MM.1S (cell line): ENCODE data around the gene PPARGC1A.

ENCODE experiments used
- DNase-seq: peaks from one replicate; pipeline ENCODE4 v3.0.0-alpha.2; 2015
- H2AFZ ChIP-seq: fragments of 300-600 bp; sonication (generic); 2 replicates; pipeline ENCODE4 v1.6.0; 2016; ENCODE audit warnings: antibody characterized with exemption, low read length
- H3F3A ChIP-seq: fragments of 300-600 bp; sonication (generic); 2 replicates; pipeline ENCODE4 v1.6.1; 2016; ENCODE audit warnings: mild to moderate bottlenecking, antibody characterized with exemption, low read length, moderate library complexity, mixed read lengths; ENCODE audit not compliant: insufficient read depth
- H3K27ac ChIP-seq: fragments of 300-600 bp; sonication (generic); 2 replicates; pipeline ENCODE4 v1.5.1; 2016; ENCODE audit warnings: mild to moderate bottlenecking, low read length
- H3K27me3 ChIP-seq: fragments of 300-600 bp; sonication (generic); replicated peaks from 2 replicates; pipeline ENCODE4 v1.6.0; 2016; ENCODE audit warnings: low read length; ENCODE audit not compliant: insufficient read depth
- H3K36me3 ChIP-seq: fragments of 300-600 bp; sonication (generic); replicated peaks from 2 replicates; pipeline ENCODE4 v1.6.1; 2016; ENCODE audit warnings: mild to moderate bottlenecking, low read length, mixed read lengths; ENCODE audit not compliant: insufficient read depth
- H3K4me1 ChIP-seq: fragments of 300-600 bp; sonication (generic); 2 replicates; pipeline ENCODE4 v1.6.1; 2016; ENCODE audit warnings: low read length, mixed read lengths
- H3K4me2 ChIP-seq: fragments of 300-600 bp; sonication (generic); 2 replicates; pipeline ENCODE4 v1.6.0; 2016; ENCODE audit warnings: low read depth, low read length
- H3K4me3 ChIP-seq: fragments of 300-600 bp; sonication (generic); 2 replicates; pipeline ENCODE4 v1.5.1; 2016; ENCODE audit warnings: low read length, mixed read lengths
- H3K79me2 ChIP-seq: fragments of 300-600 bp; sonication (generic); 2 replicates; pipeline ENCODE4 v1.6.1; 2016; ENCODE audit warnings: mixed run types, low read length, mixed read lengths
- H3K9ac ChIP-seq: fragments of 300-600 bp; sonication (generic); 2 replicates; pipeline ENCODE4 v1.6.1; 2016; ENCODE audit warnings: low read length, mixed read lengths
- H3K9me2 ChIP-seq: fragments of 300-600 bp; sonication (generic); replicated peaks from 2 replicates; pipeline ENCODE4 v1.6.1; 2016; ENCODE audit warnings: mild to moderate bottlenecking, low read length, mixed read lengths; ENCODE audit not compliant: insufficient read depth
- H3K9me3 ChIP-seq: fragments of 300-600 bp; sonication (generic); replicated peaks from 2 replicates; pipeline ENCODE4 v1.6.1; 2016; ENCODE audit warnings: mild to moderate bottlenecking, low read length, mixed read lengths; ENCODE audit not compliant: insufficient read depth
- H4K20me1 ChIP-seq: fragments of 300-600 bp; sonication (generic); 2 replicates; pipeline ENCODE4 v1.6.1; 2016; ENCODE audit warnings: mild to moderate bottlenecking, low read length, moderate library complexity, mixed read lengths; ENCODE audit not compliant: insufficient read depth
- CTCF ChIP-seq: fragments of 300-600 bp; sonication (generic); IDR thresholded peaks from 2 replicates; pipeline ENCODE4 v1.5.1; 2016; ENCODE audit warnings: antibody characterized with exemption, low read length, mixed read lengths
- EZH2 ChIP-seq: fragments of 300-600 bp; sonication (generic); optimal IDR thresholded peaks from 2 replicates; pipeline ENCODE3; 2017; ENCODE audit warnings: low read depth, mild to moderate bottlenecking, antibody characterized with exemption, low read length, mixed read lengths
- EZH2phosphoT487 ChIP-seq: fragments of 300-600 bp; sonication (generic); IDR thresholded peaks from 2 replicates; pipeline ENCODE4 v1.6.1; 2018; ENCODE audit warnings: antibody characterized with exemption, low read length

The PPARGC1A gene

GRCh38 chr4:23889391-23889790 lies 456 bp downstream of the PPARGC1A start:
- Histone ChIP-seq H3K9ac (peak overlapping the region; percentile 54), H3K4me3 (peak overlapping the region; percentile 89), H3K27ac (peak overlapping the region; percentile 51; the same call in 1 of the 2 replicates), H3F3A (0 out of 2 replicates have a peak, but pooled peaks cover 3% of the 10 kb centered on the region), H3K4me1 (peaks cover 15% of the 10 kb centered on the region; the same call in 1 of the 2 replicates), H3K27me3 (no peaks in the 10 kb centered on the region), H3K79me2 (peaks cover 49% of the 10 kb centered on the region), H3K9me3 (no peaks in the 10 kb centered on the region), H3K9me2 (no peaks in the 10 kb centered on the region), H4K20me1 (no peaks in the 10 kb centered on the region), H3K36me3 (no peaks in the 10 kb centered on the region), H2AFZ (peak overlapping the region; percentile 73), H3K4me2 (peak overlapping the region; percentile 78)
- DNase-seq: no peak
- TF ChIP-seq EZH2phosphoT487: no peak
- TF ChIP-seq EZH2: no peak
- no peak for TF ChIP-seq CTCF

GRCh38 chr4:23888421-23889319 lies 1.2 kb downstream of the PPARGC1A start:
- no peaks in the 10 kb centered on the region for H3K9me3 ChIP-seq
- peak; percentile 21 for DNase-seq
- H3K9ac ChIP-seq: peak overlapping the region; percentile 54; the same call in 1 of the 2 replicates
- peak overlapping the region; percentile 78 for H3K4me2 ChIP-seq
- peak overlapping the region; percentile 51; the same call in 1 of the 2 replicates for H3K27ac ChIP-seq
- no peaks in the 10 kb centered on the region for H4K20me1 ChIP-seq
- H3K79me2 ChIP-seq: peaks cover 49% of the 10 kb centered on the region
- H3K4me3 ChIP-seq: peak overlapping the region; percentile 89
- peak overlapping the region; percentile 73 for H2AFZ ChIP-seq
- peaks cover 15% of the 10 kb centered on the region; the same call in 1 of the 2 replicates for H3K4me1 ChIP-seq
- no peaks in the 10 kb centered on the region for H3K9me2 ChIP-seq
- no peak for TF ChIP-seq EZH2phosphoT487
- no peak for TF ChIP-seq EZH2
- no peak for TF ChIP-seq CTCF
- no peaks in the 10 kb centered on the region for H3K36me3 ChIP-seq
- H3K27me3 ChIP-seq: no peaks in the 10 kb centered on the region
- H3F3A ChIP-seq: 0 out of 2 replicates have a peak, but pooled peaks cover 3% of the 10 kb centered on the region

- peak overlapping the region; percentile 78 for H3K4me2 ChIP-seq
- peaks cover 15% of the 10 kb centered on the region; the same call in 1 of the 2 replicates for H3K4me1 ChIP-seq
- TF ChIP-seq CTCF (no peak), EZH2 (no peak), EZH2phosphoT487 (no peak)
- H4K20me1 ChIP-seq: no peaks in the 10 kb centered on the region
- no peaks in the 10 kb centered on the region for H3K36me3 ChIP-seq
- H3K9me2 ChIP-seq: no peaks in the 10 kb centered on the region
- DNase-seq: no peak
- H3K79me2 ChIP-seq: peaks cover 49% of the 10 kb centered on the region
- H3K27ac ChIP-seq: no peak overlapping the region
- H3K9ac ChIP-seq: 0 out of 2 replicates have a peak overlapping the region, but pooled peaks have one; percentile 54
- H3K9me3 ChIP-seq: no peaks in the 10 kb centered on the region
- H3F3A ChIP-seq: 0 out of 2 replicates have a peak, but pooled peaks cover 3% of the 10 kb centered on the region
- H3K27me3 ChIP-seq: no peaks in the 10 kb centered on the region
- H2AFZ ChIP-seq: no peak overlapping the region
- H3K4me3 ChIP-seq: peak overlapping the region; percentile 89
Observed at GRCh38 chr4:23887989-23888388, 1.9 kb downstream of the PPARGC1A start.
